HAP-1 (cell line): ENCODE measurements around the gene WDR89.

Source experiments
- DNase-seq, 2 experiments: peaks; one replicate each; pipeline ENCODE4 v3.0.0-alpha.2; 2016 to 2020; ENCODE audit warnings: low spot score in 2 of 2
- H3K27me3 ChIP-seq: fragments of 250-450 bp; sonication (Bioruptor Pico); 2 replicates; pipeline ENCODE4 v1.5.1; 2020; ENCODE audit warnings: low read depth, mild to moderate bottlenecking, moderate library complexity
- H3K36me3 ChIP-seq: fragments of 250-450 bp; sonication (Bioruptor Pico); replicated peaks from 2 replicates; pipeline ENCODE4 v1.5.1; 2020; ENCODE audit warnings: mild to moderate bottlenecking
- H3K4me1 ChIP-seq: fragments of 250-450 bp; sonication (Bioruptor Pico); 2 replicates; pipeline ENCODE4 v1.5.1; 2020; ENCODE audit warnings: mild to moderate bottlenecking
- H3K4me3 ChIP-seq: fragments of 250-450 bp; sonication (Bioruptor Pico); 2 replicates; pipeline ENCODE4 v1.5.1; 2020; ENCODE audit warnings: mild to moderate bottlenecking, moderate library complexity
- H3K9me3 ChIP-seq: fragments of 250-450 bp; sonication (Bioruptor Pico); 2 replicates; pipeline ENCODE4 v1.5.1; 2020; ENCODE audit warnings: mild to moderate bottlenecking, moderate library complexity
- in situ Hi-C: fragments of 300-500 bp; cut with MboI; formaldehyde crosslinking; loops from 3 replicates; pipeline ENCODE4 v1.14.3; 2020; ENCODE audit warnings: low sequenced_read_pairs, inconsistent platforms, mixed read lengths

Gene WDR89

DNA sequence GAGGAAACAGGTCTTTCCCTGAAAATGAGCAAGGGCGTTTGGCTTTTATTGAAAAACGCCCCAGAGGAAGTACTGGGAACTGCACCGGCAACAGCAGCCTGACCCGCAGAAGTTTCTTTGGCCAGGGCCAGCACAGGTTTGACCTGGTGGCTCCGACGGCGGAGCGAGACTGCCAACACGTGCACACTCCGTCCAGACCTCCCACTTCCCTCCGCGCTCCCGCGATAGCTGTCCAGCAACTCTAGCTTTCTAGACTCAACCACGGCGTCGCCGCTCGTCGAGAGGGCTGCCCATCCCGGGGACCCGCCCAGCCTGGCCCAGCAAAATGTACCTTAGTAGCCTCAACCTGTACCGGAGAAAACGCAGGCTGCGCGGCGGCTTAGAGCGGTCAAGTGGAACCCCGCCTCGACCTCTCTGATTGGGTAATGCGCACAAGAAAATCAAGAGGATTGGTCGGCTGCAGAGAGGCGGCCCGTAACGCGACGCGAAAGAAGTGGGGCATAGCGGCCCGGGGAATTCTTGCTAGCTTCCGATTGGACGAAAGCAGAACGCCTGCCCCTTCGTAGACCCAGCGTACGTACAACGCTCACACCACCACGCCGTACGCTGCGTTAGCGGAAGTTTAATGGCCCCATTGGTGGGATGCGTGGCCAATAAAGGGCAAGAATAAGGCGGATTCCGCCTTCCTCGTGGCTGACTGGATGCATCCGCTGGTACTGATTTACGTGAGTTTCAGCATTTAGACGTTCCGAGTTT lies at the start of gene WDR89:
WDR89 (minus strand) TSS at position 399 of the 756 bp plus-strand sequence. CDS start 41,929 bp downstream, outside the sequence.
- 0 out of 2 replicates have a peak, but pooled peaks cover 5% of the 10 kb centered on the region for H3K9me3 ChIP-seq
- peak within 1 kb of the TSS; percentile 46 for H3K4me3 ChIP-seq
- peak; percentile 97 to 99 for DNase-seq
- no peaks in the 10 kb centered on the region for H3K27me3 ChIP-seq
- H3K36me3 ChIP-seq = peaks cover 3% of the 10 kb centered on the region; the same call in 1 of the 2 replicates
- H3K4me1 ChIP-seq = no peaks in the 10 kb centered on the region
- in situ Hi-C loops = no loop called here

DNA sequence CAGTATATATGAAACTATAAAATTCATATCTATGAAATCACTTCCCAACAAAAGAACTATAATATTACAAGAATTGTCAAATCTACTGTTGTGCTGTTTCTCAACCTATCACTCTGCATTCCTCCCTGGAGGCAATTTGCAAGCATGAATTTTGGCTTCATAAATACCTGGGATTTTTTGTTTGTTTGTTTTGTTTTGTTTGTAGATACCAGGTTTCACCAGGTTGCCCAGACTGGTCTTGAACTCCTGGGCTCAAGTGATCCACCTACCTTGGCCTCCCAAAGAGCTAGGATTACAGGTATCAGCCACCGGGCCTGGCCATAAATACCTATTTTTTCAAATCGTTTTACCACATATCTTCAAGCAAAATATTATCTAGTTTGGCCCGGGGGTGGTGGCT lies 47.5 kb upstream of the WDR89 start:
- Histone ChIP-seq H3K4me1 (no peaks in the 10 kb centered on the region), H3K36me3 (no peaks in the 10 kb centered on the region), H3K4me3 (no peak overlapping the region), H3K27me3 (no peaks in the 10 kb centered on the region), H3K9me3 (no peaks in the 10 kb centered on the region)
- no peak for DNase-seq
- in situ Hi-C loops = no loop called here

DNA sequence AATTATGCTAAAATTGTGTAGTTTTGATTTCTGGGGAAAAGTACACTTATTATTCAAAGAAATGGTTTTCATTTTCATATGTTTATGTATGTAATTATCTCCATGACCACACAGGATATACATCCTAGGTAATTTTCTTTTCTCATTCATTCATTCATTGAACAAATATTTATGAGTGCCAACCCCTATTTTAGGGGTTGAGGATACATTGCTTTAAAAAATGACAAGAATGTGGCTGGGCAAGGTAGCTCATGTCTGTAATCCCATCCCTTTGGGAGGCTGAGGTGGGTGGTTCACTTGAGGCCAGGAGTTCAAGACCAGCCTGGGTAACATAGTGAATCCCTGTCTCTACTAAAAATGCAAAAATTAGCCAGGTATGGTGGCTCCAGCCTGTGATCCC lies 45.3 kb upstream of the WDR89 start:
- H3K36me3 ChIP-seq = no peaks in the 10 kb centered on the region; the same call in 1 of the 2 replicates
- in situ Hi-C loops = no loop called here
- no peaks in the 10 kb centered on the region for H3K27me3 ChIP-seq
- no peaks in the 10 kb centered on the region for H3K4me1 ChIP-seq
- no peaks in the 10 kb centered on the region for H3K9me3 ChIP-seq
- DNase-seq = no peak
- H3K4me3 ChIP-seq = no peak overlapping the region

DNA sequence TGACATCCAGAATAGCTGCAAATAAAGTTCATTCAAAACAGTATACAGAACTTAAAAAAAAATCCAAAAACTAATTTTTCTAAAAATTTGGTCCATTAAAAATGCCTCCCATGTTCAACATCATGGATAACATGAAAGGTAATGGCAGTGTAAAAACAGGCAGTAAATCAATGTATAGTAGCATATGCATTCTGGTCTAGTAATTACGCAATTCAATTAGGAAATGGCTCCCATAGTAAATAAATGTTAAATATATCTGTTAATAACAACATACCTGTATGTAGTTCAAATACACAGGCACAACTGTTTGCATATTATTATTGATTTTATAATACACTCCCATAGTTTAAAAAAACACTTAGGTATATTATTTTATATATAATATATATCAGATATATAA lies 43.7 kb upstream of the WDR89 start:
- Histone ChIP-seq H3K36me3 (no peaks in the 10 kb centered on the region; the same call in 1 of the 2 replicates), H3K9me3 (no peaks in the 10 kb centered on the region)
- in situ Hi-C loops = no loop called here

GRCh38 chr14:63682727-63683593 lies 41.3 kb upstream of the WDR89 start:
- Histone ChIP-seq H3K36me3 (no peaks in the 10 kb centered on the region; the same call in 1 of the 2 replicates), H3K9me3 (no peaks in the 10 kb centered on the region), H3K4me3 (no peak overlapping the region), H3K4me1 (peaks cover 4% of the 10 kb centered on the region), H3K27me3 (no peaks in the 10 kb centered on the region)
- in situ Hi-C loops = no loop called here
- no peak for DNase-seq

More for the DNA sequence above, 43.7 kb upstream of the WDR89 start:
- Histone ChIP-seq H3K4me1 (no peaks in the 10 kb centered on the region), H3K27me3 (no peaks in the 10 kb centered on the region), H3K4me3 (no peak overlapping the region)
- DNase-seq = no peak

- Histone ChIP-seq H3K36me3 (no peaks in the 10 kb centered on the region; the same call in 1 of the 2 replicates), H3K4me3 (no peak overlapping the region), H3K27me3 (no peaks in the 10 kb centered on the region; the same call in 1 of the 2 replicates), H3K4me1 (peaks cover 12% of the 10 kb centered on the region), H3K9me3 (no peaks in the 10 kb centered on the region)
- DNase-seq = no peak
- in situ Hi-C loops = no loop called here
These were observed 36.9 kb upstream of the WDR89 start for GRCh38 chr14:63678536-63678935.

DNA sequence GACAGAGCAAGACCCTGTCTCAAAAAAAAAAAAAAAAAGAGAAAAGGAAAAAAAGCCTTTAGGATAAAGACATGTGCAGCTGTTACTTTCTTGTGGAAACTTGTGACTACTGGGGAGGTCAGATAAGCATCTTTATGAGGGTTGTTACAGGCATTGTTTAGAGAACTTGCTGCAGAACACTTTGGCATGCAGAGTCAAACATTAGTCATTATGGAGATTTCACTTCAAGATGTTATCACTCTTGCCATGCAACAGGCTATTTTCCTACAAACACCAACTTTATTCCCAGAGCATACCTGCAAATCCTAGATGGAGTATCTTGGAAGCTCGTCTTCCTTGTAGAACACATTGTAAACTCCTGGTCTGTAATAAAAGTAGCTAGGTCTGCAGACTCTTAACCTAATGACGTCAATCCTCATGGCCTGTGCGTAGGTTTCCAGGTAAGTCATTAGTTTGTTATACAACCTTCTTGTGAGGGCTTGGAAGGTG lies 36.3 kb upstream of the WDR89 start:
- in situ Hi-C loops = no loop called here
- no peak overlapping the region for H3K4me3 ChIP-seq
- peaks cover 12% of the 10 kb centered on the region for H3K4me1 ChIP-seq
- H3K36me3 ChIP-seq = no peaks in the 10 kb centered on the region; the same call in 1 of the 2 replicates
- no peaks in the 10 kb centered on the region for H3K9me3 ChIP-seq
- H3K27me3 ChIP-seq = no peaks in the 10 kb centered on the region; the same call in 1 of the 2 replicates
- DNase-seq = peak; percentile 31 to 95

DNA sequence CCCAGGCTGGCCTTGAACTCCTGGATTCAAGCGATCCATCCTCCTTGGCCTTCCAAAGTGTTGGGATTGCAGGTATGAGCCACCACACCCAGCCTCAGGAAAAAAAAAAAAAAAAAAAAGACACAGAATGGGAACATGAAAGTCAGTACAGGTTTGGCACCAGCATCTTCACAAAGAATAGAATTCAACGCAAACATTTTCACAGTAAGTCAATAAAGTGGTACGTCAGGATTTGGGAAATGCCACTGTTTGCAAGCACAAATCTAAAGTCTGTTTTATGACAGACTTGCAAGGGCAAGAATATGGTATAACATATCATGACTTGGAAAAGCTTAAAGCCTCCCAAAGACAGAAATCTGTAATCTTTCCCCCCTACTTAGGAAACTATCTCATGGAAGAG lies 34.9 kb upstream of the WDR89 start:
- Histone ChIP-seq H3K36me3 (no peaks in the 10 kb centered on the region; the same call in 1 of the 2 replicates), H3K4me1 (peaks cover 17% of the 10 kb centered on the region), H3K27me3 (no peaks in the 10 kb centered on the region; the same call in 1 of the 2 replicates), H3K4me3 (no peak overlapping the region), H3K9me3 (no peaks in the 10 kb centered on the region)
- in situ Hi-C loops = no loop called here
- no peak for DNase-seq

DNA sequence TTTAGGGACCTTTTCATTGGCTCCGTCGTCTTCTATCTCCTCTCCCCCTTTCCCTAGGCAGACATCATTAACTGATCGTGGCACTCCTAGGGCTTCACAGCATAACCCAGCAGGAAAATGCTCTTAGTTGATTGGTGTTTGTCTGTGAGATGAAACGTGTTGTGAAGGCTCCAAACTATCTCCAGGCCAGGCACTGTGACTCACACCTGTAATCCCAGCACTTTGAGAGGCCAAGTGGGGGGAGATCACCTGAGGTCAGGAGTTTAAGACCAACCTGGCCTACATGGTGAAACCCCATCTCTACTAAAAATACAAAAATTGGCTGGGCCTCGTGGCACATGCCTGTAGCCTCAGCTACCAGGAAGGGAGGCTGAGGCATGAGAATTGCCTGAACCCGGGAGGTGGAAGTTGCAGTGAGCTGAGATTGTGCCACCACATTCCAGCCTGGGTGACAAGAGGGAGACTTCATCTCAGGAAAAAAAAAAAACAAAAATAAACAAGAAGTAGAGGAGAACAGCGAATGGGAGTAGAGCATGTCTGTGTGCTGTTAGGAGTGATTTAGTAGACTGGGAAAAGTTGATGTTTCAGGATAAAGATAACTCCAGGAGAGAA lies 32.3 kb upstream of the WDR89 start:
- peaks cover 17% of the 10 kb centered on the region for H3K4me1 ChIP-seq
- DNase-seq = no peak
- H3K36me3 ChIP-seq = no peaks in the 10 kb centered on the region; the same call in 1 of the 2 replicates
- H3K4me3 ChIP-seq = no peak overlapping the region
- in situ Hi-C loops = no loop called here
- H3K27me3 ChIP-seq = no peaks in the 10 kb centered on the region; the same call in 1 of the 2 replicates
- no peaks in the 10 kb centered on the region for H3K9me3 ChIP-seq

- Histone ChIP-seq H3K4me3 (no peak overlapping the region), H3K27me3 (no peaks in the 10 kb centered on the region; the same call in 1 of the 2 replicates), H3K9me3 (no peaks in the 10 kb centered on the region), H3K4me1 (peaks cover 16% of the 10 kb centered on the region), H3K36me3 (no peaks in the 10 kb centered on the region; the same call in 1 of the 2 replicates)
- in situ Hi-C loops = no loop called here
- DNase-seq = no peak
These were observed 31.6 kb upstream of the WDR89 start for GRCh38 chr14:63673255-63673654.

GRCh38 chr14:63672417-63673180 lies 30.9 kb upstream of the WDR89 start:
- no peaks in the 10 kb centered on the region; the same call in 1 of the 2 replicates for H3K27me3 ChIP-seq
- no peaks in the 10 kb centered on the region; the same call in 1 of the 2 replicates for H3K36me3 ChIP-seq
- peak; percentile 29 to 59 for DNase-seq
- H3K9me3 ChIP-seq = no peaks in the 10 kb centered on the region
- H3K4me3 ChIP-seq = no peak overlapping the region
- in situ Hi-C loops = no loop called here
- H3K4me1 ChIP-seq = peaks cover 13% of the 10 kb centered on the region

DNA sequence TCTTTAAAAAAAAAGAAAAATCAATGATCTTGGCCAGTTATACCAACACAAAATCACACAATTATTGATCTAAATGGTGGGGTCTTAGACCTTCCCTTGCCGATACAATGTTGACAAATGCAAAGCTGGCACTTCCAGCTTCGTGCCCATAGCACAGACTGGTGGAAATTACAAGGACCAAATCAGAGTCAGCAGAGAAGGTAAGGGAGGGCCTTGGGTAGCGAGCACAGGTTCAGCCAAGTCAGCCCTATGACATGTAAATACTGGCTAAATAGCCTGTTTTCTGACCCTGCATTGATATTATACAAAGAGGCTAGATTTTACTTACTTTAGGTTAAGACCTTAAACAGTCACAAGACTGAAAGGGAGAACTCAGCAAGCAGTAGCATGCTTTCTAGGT lies 30.3 kb upstream of the WDR89 start:
- Histone ChIP-seq H3K4me3 (no peak overlapping the region), H3K4me1 (peaks cover 7% of the 10 kb centered on the region)
- in situ Hi-C loops = no loop called here

DNA sequence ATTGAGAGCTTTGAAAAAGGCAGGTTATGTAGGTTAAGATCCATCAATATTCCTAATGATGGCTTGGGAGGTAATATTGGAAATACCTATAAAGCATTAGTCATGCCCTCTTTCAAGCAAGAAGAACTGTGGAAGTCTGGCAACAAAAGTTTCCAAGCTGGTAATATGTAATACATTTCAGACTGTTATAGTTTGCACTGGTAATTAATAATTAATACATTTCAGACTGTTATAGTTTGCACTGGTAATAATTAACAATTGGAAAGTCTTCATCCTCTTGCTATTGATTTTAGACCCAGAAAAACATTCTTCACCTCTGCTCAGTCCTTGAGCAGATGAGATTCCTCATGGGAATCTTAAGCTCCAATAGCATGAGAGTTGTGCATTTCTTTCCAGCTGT lies 29.0 kb upstream of the WDR89 start:
- no peaks in the 10 kb centered on the region for H3K27me3 ChIP-seq

More for the DNA sequence above, 30.3 kb upstream of the WDR89 start:
- no peaks in the 10 kb centered on the region; the same call in 1 of the 2 replicates for H3K27me3 ChIP-seq
- no peak for DNase-seq
- H3K36me3 ChIP-seq = no peaks in the 10 kb centered on the region; the same call in 1 of the 2 replicates
- no peaks in the 10 kb centered on the region for H3K9me3 ChIP-seq

More for the DNA sequence above, 29.0 kb upstream of the WDR89 start:
- Histone ChIP-seq H3K4me3 (no peak overlapping the region), H3K4me1 (peaks cover 5% of the 10 kb centered on the region), H3K36me3 (no peaks in the 10 kb centered on the region), H3K9me3 (no peaks in the 10 kb centered on the region)
- no peak for DNase-seq
- in situ Hi-C loops = no loop called here
